Measurements from ENCODE around the gene PALLD.

GRCh38 chr4:168748807-168749206, 252.0 kb downstream of the PALLD start:
- TF ChIP-seq, protein P1, sequence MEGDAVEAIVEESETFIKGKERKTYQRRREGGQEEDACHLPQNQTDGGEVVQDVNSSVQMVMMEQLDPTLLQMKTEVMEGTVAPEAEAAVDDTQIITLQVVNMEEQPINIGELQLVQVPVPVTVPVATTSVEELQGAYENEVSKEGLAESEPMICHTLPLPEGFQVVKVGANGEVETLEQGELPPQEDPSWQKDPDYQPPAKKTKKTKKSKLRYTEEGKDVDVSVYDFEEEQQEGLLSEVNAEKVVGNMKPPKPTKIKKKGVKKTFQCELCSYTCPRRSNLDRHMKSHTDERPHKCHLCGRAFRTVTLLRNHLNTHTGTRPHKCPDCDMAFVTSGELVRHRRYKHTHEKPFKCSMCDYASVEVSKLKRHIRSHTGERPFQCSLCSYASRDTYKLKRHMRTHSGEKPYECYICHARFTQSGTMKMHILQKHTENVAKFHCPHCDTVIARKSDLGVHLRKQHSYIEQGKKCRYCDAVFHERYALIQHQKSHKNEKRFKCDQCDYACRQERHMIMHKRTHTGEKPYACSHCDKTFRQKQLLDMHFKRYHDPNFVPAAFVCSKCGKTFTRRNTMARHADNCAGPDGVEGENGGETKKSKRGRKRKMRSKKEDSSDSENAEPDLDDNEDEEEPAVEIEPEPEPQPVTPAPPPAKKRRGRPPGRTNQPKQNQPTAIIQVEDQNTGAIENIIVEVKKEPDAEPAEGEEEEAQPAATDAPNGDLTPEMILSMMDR (IDR thresholded peaks at IDR 0.05): no peak
- no peak for TF ChIP-seq POLR2A (IDR thresholded peaks at IDR 0.05)
